T-helper 1 cell treated with Interleukin-12 subunit alpha and Interleukin-12 subunit beta and Interleukin-4 antibody, amounts not matched to agents 30 μg/mL and 1 μg/mL, for 36 hours (primary cell): ENCODE measurements around the gene XIRP2.

Experiments used
- H3K27ac Mint-ChIP-seq: one replicate; pipeline ENCODE4 v1.8.0; 2021; ENCODE audit warnings: mild to moderate bottlenecking, mixed read lengths
- H3K27me3 Mint-ChIP-seq: one replicate; pipeline ENCODE4 v1.8.0; 2021; ENCODE audit warnings: low read depth, mixed read lengths
- H3K36me3 Mint-ChIP-seq: one replicate; pipeline ENCODE4 v1.8.0; 2021; ENCODE audit warnings: low read depth, mixed read lengths
- H3K4me1 Mint-ChIP-seq: one replicate; pipeline ENCODE4 v1.8.0; 2021; ENCODE audit warnings: low read depth, mixed read lengths
- H3K4me3 Mint-ChIP-seq: one replicate; pipeline ENCODE4 v1.8.0; 2021; ENCODE audit warnings: mild to moderate bottlenecking, moderate library complexity, mixed read lengths
- H3K9me3 Mint-ChIP-seq: one replicate; pipeline ENCODE4 v1.8.0; 2021; ENCODE audit warnings: mixed read lengths

Gene XIRP2

GRCh38 chr2:167144179-167144898 is 256.1 kb downstream of the XIRP2 start:
- H3K27me3 Mint-ChIP-seq, result no peaks in the 10 kb centered on the region
- no peaks in the 10 kb centered on the region for H3K4me1 Mint-ChIP-seq
- no peak overlapping the region for H3K4me3 Mint-ChIP-seq
- no peaks in the 10 kb centered on the region for H3K36me3 Mint-ChIP-seq
- no peak overlapping the region for H3K27ac Mint-ChIP-seq
- H3K9me3 Mint-ChIP-seq, result no peaks in the 10 kb centered on the region

DNA sequence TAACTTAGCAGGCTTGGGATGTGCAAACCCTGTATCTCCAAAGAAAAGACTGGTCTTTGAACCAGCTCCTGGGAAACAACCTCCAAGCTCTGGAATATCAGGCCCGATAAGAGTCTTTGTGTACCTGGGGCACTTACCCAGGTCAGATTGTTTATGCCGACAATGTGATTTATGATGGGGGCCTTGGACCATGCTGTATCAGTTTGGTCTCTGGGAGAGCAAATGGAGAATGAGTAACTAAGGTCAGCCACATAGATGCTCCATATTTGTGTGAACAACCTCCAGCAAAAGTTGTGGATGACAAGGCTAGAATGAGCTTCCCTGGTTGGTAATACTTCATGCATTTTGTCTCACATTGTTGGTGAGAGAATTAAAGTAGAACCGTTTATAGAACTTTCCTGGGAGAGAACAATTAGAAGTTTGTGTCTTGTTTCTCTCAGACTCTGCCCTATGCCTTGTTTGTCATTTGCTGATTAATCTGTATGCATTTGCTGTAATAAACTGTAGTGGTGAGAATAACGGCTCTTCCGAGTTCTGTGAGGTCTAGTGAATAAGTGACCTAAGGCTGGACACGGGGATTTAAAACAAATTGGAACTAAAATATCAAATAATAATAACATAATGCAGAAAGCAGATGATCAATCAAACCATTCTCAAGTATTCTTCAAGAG is 259.1 kb downstream of the XIRP2 start:
- no peaks in the 10 kb centered on the region for H3K4me1 Mint-ChIP-seq
- H3K27me3 Mint-ChIP-seq, result no peaks in the 10 kb centered on the region
- no peak overlapping the region for H3K27ac Mint-ChIP-seq
- H3K9me3 Mint-ChIP-seq, result no peaks in the 10 kb centered on the region
- H3K4me3 Mint-ChIP-seq, result no peak overlapping the region
- H3K36me3 Mint-ChIP-seq, result no peaks in the 10 kb centered on the region

DNA sequence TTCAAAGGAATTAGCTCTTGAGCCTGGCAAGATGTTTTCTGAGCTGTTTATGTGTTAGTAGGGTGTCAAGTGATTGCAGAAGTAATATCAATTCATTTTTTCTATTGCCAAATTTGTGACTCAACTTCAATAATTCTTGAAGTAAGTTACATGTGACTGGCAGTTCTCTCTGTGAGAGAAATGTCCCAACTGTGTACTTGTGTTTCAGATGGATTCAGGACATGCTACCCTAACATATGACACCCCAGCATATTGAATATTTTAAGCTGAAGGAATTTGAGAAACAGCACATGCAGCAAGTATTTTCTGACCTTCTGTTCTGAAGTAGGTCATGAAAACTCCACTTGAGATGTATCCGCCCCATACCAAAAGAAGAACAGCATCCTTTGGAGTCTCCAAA is 263.6 kb downstream of the XIRP2 start:
- Mint-ChIP-seq H3K27ac (no peak overlapping the region), H3K9me3 (no peaks in the 10 kb centered on the region), H3K4me1 (no peaks in the 10 kb centered on the region), H3K36me3 (no peaks in the 10 kb centered on the region), H3K27me3 (no peaks in the 10 kb centered on the region), H3K4me3 (no peak overlapping the region)

DNA sequence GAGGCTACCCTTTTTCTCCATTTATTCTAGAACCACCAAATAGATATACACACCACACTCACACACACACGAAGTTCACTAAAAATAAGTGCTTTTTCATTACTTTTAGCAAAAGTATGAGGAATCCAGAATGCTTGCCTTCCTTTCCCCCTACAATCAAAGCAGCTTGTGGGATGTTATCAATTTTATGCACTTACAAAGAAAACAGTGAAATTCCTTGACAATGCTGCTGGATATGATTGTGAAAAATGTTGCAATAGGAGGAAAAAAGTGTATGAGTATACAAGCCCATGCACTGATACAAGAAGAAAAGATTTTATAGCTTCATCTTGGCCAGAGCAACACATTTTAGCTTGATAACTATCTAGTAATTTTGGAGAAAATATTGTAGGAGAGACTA is 269.2 kb downstream of the XIRP2 start:
- H3K27ac Mint-ChIP-seq, result no peak overlapping the region
- H3K9me3 Mint-ChIP-seq, result peaks cover 5% of the 10 kb centered on the region
- no peak overlapping the region for H3K4me3 Mint-ChIP-seq
- H3K4me1 Mint-ChIP-seq, result no peaks in the 10 kb centered on the region
- H3K36me3 Mint-ChIP-seq, result no peaks in the 10 kb centered on the region
- H3K27me3 Mint-ChIP-seq, result no peaks in the 10 kb centered on the region

DNA sequence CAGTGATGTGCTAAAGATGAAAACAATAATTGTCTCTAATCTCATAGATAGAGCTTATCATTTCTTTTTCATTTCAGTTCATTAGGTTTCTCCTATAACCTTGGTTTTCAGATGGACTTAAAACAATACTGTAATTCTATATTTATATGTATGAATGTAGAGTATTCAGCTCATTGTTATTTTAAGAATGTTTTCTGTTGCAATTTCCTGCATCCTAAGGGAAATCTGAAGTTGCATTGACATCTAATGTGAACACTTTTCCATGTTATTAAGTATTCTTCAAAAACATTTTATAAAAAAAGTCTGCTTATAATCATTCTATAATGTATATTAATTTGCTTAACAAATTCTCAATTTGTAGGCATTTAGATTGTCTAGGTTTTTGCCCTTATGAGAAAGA is 288.9 kb downstream of the XIRP2 start:
- Mint-ChIP-seq H3K9me3 (peaks cover 5% of the 10 kb centered on the region), H3K4me3 (no peak overlapping the region), H3K27ac (no peak overlapping the region), H3K4me1 (no peaks in the 10 kb centered on the region), H3K36me3 (no peaks in the 10 kb centered on the region), H3K27me3 (no peaks in the 10 kb centered on the region)

- no peaks in the 10 kb centered on the region for H3K36me3 Mint-ChIP-seq
- H3K9me3 Mint-ChIP-seq, result no peaks in the 10 kb centered on the region
- H3K27ac Mint-ChIP-seq, result no peak overlapping the region
- no peak overlapping the region for H3K4me3 Mint-ChIP-seq
- no peaks in the 10 kb centered on the region for H3K27me3 Mint-ChIP-seq
- H3K4me1 Mint-ChIP-seq, result no peaks in the 10 kb centered on the region
These were observed 292.9 kb downstream of the XIRP2 start for GRCh38 chr2:167181134-167181533.

- Mint-ChIP-seq H3K27me3 (no peaks in the 10 kb centered on the region), H3K9me3 (no peaks in the 10 kb centered on the region), H3K36me3 (no peaks in the 10 kb centered on the region), H3K4me3 (no peak overlapping the region), H3K27ac (no peak overlapping the region), H3K4me1 (no peaks in the 10 kb centered on the region)
These were observed 293.4 kb downstream of the XIRP2 start for GRCh38 chr2:167181688-167182087.

- Mint-ChIP-seq H3K36me3 (no peaks in the 10 kb centered on the region), H3K27me3 (no peaks in the 10 kb centered on the region), H3K4me1 (no peaks in the 10 kb centered on the region), H3K9me3 (no peaks in the 10 kb centered on the region), H3K4me3 (no peak overlapping the region), H3K27ac (no peak overlapping the region)
These were observed 294.1 kb downstream of the XIRP2 start for GRCh38 chr2:167182403-167182802.

- Mint-ChIP-seq H3K9me3 (no peaks in the 10 kb centered on the region), H3K27ac (no peak overlapping the region), H3K27me3 (no peaks in the 10 kb centered on the region), H3K36me3 (no peaks in the 10 kb centered on the region), H3K4me3 (no peak overlapping the region), H3K4me1 (no peaks in the 10 kb centered on the region)
These were observed 295.7 kb downstream of the XIRP2 start for GRCh38 chr2:167183931-167184330.

- no peaks in the 10 kb centered on the region for H3K4me1 Mint-ChIP-seq
- H3K4me3 Mint-ChIP-seq, result no peak overlapping the region
- no peaks in the 10 kb centered on the region for H3K9me3 Mint-ChIP-seq
- no peaks in the 10 kb centered on the region for H3K27me3 Mint-ChIP-seq
- no peak overlapping the region for H3K27ac Mint-ChIP-seq
- H3K36me3 Mint-ChIP-seq, result no peaks in the 10 kb centered on the region
These were observed 298.2 kb downstream of the XIRP2 start for GRCh38 chr2:167186465-167186864.

- H3K36me3 Mint-ChIP-seq, result no peaks in the 10 kb centered on the region
- no peaks in the 10 kb centered on the region for H3K27me3 Mint-ChIP-seq
- H3K4me1 Mint-ChIP-seq, result no peaks in the 10 kb centered on the region
- no peak overlapping the region for H3K27ac Mint-ChIP-seq
- no peaks in the 10 kb centered on the region for H3K9me3 Mint-ChIP-seq
- no peak overlapping the region for H3K4me3 Mint-ChIP-seq
These were observed 298.9 kb downstream of the XIRP2 start for GRCh38 chr2:167187049-167187727.

DNA sequence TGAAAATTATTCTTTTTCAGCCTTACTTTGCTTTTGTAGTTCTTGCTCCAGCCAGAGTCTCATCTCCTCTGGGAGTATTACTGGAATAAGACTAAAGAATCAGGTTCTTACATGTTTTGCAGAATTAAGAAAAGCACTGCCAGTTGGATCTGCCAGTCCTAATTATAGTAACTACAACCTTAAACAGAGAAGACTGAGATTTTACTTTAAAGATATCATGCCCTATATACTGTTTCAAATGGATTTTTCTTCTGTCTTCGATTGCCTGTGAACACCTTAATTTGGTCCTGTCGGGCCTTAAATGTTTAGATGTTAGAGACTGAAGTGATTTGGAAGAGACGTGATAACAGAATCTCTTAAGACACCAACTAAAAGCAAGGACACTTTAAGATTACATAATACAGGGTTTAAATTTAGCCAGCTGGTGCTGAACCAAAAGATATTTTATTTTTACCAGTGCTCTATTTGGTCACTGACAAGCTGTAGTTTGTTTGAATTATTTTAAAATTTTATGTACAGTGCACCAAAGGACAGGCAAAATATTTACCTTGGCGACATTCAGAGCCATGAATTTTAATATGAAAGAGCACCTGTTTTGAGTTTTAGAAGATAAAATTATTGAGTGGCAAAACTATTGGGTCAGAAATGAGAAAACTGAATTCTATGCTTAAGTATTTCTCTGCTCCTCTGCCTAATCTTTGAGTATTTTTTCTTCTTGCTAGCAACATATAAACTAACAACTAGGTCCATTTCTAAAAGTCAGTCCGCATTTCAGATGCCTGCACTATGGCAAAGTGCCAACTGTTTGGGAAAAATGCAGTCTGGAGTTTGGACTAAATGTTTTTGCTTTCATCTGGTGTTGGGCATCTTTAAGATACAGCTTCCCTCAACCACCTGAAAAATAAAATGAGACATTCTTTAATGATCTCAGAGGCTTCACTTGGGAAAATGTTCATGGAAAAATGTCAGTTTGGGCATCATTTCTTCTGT is 300.0 kb downstream of the XIRP2 start:
- no peak overlapping the region for H3K4me3 Mint-ChIP-seq
- H3K9me3 Mint-ChIP-seq, result no peaks in the 10 kb centered on the region
- H3K4me1 Mint-ChIP-seq, result no peaks in the 10 kb centered on the region
- no peaks in the 10 kb centered on the region for H3K36me3 Mint-ChIP-seq
- no peaks in the 10 kb centered on the region for H3K27me3 Mint-ChIP-seq
- H3K27ac Mint-ChIP-seq, result no peak overlapping the region

DNA sequence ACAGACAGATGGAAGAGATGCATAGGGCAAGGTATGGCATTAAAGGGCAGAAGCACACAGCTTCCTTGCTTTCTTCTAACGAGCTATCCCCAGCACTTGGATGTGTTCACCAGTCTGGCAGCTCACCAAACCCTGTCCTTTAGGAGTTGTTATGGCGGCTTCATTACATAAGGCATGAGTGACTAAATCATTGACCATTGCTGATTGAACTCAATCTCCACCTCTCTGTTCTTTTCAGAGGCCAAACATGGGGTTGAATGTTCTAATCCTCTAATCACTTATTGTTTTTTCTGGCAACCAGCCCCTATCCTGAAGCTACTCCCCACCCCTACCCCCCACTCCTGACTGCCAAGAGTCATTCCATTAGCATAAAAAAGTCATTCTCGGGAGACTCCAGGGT is 301.8 kb downstream of the XIRP2 start:
- H3K9me3 Mint-ChIP-seq, result no peaks in the 10 kb centered on the region
- no peaks in the 10 kb centered on the region for H3K36me3 Mint-ChIP-seq
- H3K4me3 Mint-ChIP-seq, result no peak overlapping the region
- no peaks in the 10 kb centered on the region for H3K4me1 Mint-ChIP-seq
- no peak overlapping the region for H3K27ac Mint-ChIP-seq
- no peaks in the 10 kb centered on the region for H3K27me3 Mint-ChIP-seq

- Mint-ChIP-seq H3K9me3 (no peaks in the 10 kb centered on the region), H3K4me3 (no peak overlapping the region), H3K4me1 (no peaks in the 10 kb centered on the region), H3K27me3 (no peaks in the 10 kb centered on the region), H3K36me3 (no peaks in the 10 kb centered on the region), H3K27ac (no peak overlapping the region)
These were observed 303.3 kb downstream of the XIRP2 start for GRCh38 chr2:167191588-167191987.
